AML-193 (cell line): Measurements from ENCODE around the gene NGRN.
"Not testable (repeated sequence)": the region's sequence is repeated elsewhere in the genome, so short reads cannot be mapped to it uniquely, and the experiment has no call there.

ENCODE experiments used
- DNase-seq, 2 experiments: peaks; one replicate each; lab custom pipeline; 2025; lab: John Stamatoyannopoulos, UW

The NGRN gene

GRCh38 chr15:90281637-90282036 lies 16.2 kb downstream of the NGRN start:
- DNase-seq = not testable (repeated sequence)

- peak; percentile 30 to 40 for DNase-seq
These were observed 21.2 kb downstream of the NGRN start for GRCh38 chr15:90286678-90287077.

- DNase-seq = no peak
These were observed 21.6 kb downstream of the NGRN start for GRCh38 chr15:90287101-90287500.

GRCh38 chr15:90287946-90288345 lies 22.5 kb downstream of the NGRN start:
- DNase-seq = no peak

- no peak for DNase-seq
These were observed 26.3 kb downstream of the NGRN start for GRCh38 chr15:90291679-90292356.

GRCh38 chr15:90293040-90293810 lies 27.8 kb downstream of the NGRN start:
- DNase-seq = peak; percentile 39 to 42

GRCh38 chr15:90294159-90294558 lies 28.7 kb downstream of the NGRN start:
- DNase-seq = no peak

- DNase-seq = no peak
These were observed 29.3 kb downstream of the NGRN start for GRCh38 chr15:90294601-90295269.

- no peak for DNase-seq
These were observed 29.8 kb downstream of the NGRN start for GRCh38 chr15:90295270-90295648.

GRCh38 chr15:90296316-90296884 lies 30.9 kb downstream of the NGRN start:
- DNase-seq = not testable (repeated sequence)

- DNase-seq = no peak
These were observed 31.5 kb downstream of the NGRN start for GRCh38 chr15:90297021-90297420.

GRCh38 chr15:90300541-90300940 lies 35.1 kb downstream of the NGRN start:
- no peak for DNase-seq

GRCh38 chr15:90300988-90301706 lies 35.7 kb downstream of the NGRN start:
- peak; percentile 9 to 27 for DNase-seq

- DNase-seq = no peak
These were observed 36.3 kb downstream of the NGRN start for GRCh38 chr15:90301707-90302300.

- DNase-seq = not testable (repeated sequence)
These were observed 39.9 kb downstream of the NGRN start for GRCh38 chr15:90305355-90305754.

- no peak for DNase-seq
These were observed 40.5 kb downstream of the NGRN start for GRCh38 chr15:90305932-90306331.

- DNase-seq = peak in 1 of 2 experiments; percentile 23
These were observed 41.1 kb downstream of the NGRN start for GRCh38 chr15:90306560-90306959.

GRCh38 chr15:90307661-90308060 lies 42.2 kb downstream of the NGRN start:
- DNase-seq = no peak

GRCh38 chr15:90309020-90309419 lies 43.5 kb downstream of the NGRN start:
- DNase-seq = no peak

- DNase-seq = no peak
These were observed 50.0 kb downstream of the NGRN start for GRCh38 chr15:90315278-90315982.

- no peak for DNase-seq
These were observed 50.7 kb downstream of the NGRN start for GRCh38 chr15:90316139-90316538.
